ENCODE measurements around the gene EFCC1. TPM values are rescaled to one million over a fixed set of nuclear protein-coding genes. Genes with fewer than 3 reads are reported as not detected.

Gene EFCC1
- total and polyA plus RNA-seq, 2 of the 8 experiments (the other 6 are each of a cell fraction or from before 2014, with no cell fraction given): 0.14 to 0.37 TPM

GRCh38 chr3:129005526-129006303 lies 4.6 kb downstream of the EFCC1 start:
- H3K9ac ChIP-seq (replicated peaks in 1 of 4; ENCODE audit: extremely low read depth in 1 of 4, low read depth in 3 of 4, low read length in 3 of 4): no peak overlapping the region
- no peak overlapping the region for H2BK20ac ChIP-seq (ENCODE audit: low read length)
- no peaks in the 10 kb centered on the region for H3K79me2 ChIP-seq (ENCODE audit: control insufficient read depth in 1 of 2, insufficient read depth in 2 of 2, low read length in 2 of 2)
- H3K27me3 ChIP-seq (replicated peaks in 1 of 4; ENCODE audit: control insufficient read depth in 3 of 4, extremely low read depth in 1 of 4, insufficient read depth in 3 of 4, low read length in 3 of 4): peaks cover 41 to 57% (median 46%) of the 10 kb centered on the region in 4 experiments
- H3K4ac ChIP-seq (replicated peaks; ENCODE audit: insufficient read length, low read depth, low read length): no peak overlapping the region
- H3K27ac ChIP-seq (ENCODE audit: low read depth, low read length): no peak overlapping the region
- FAIRE-seq: no peak
- H3K18ac ChIP-seq (ENCODE audit: extremely low read depth, low read length): no peak overlapping the region
- H3K14ac ChIP-seq (ENCODE audit: insufficient read length): no peak overlapping the region
- H2BK12ac ChIP-seq (ENCODE audit: low read depth, low read length): no peak overlapping the region
- no peak overlapping the region for H2AFZ ChIP-seq (ENCODE audit: low read length)
- H3K79me1 ChIP-seq (ENCODE audit: low read depth, low read length): no peaks in the 10 kb centered on the region
- no peak overlapping the region for H3K4me2 ChIP-seq (ENCODE audit: insufficient read depth in 1 of 2, low read depth in 2 of 2, low read length in 2 of 2)
- peaks cover 0 to 12% (median 5%) of the 10 kb centered on the region in 4 experiments; a peak in 5 of 7 replicates for H3K4me1 ChIP-seq (replicated peaks in 1 of 4; ENCODE audit: control insufficient read depth in 3 of 4, insufficient read depth in 4 of 4, low read length in 3 of 4)
- H4K5ac ChIP-seq (ENCODE audit: insufficient read length, low read depth, low read length): no peak overlapping the region
- H3K9me3 ChIP-seq (ENCODE audit: insufficient read depth in 2 of 2, low read depth in 1 of 2, low read length in 1 of 2): no peaks in the 10 kb centered on the region
- no peak overlapping the region for H2BK5ac ChIP-seq (ENCODE audit: low read depth, low read length)
- no peak overlapping the region for H4K91ac ChIP-seq (replicated peaks; ENCODE audit: insufficient read length, low read length)
- peaks cover 0 to 13% (median 0%) of the 10 kb centered on the region in 4 experiments; a peak in 1 of 8 replicates for H3K36me3 ChIP-seq (ENCODE audit: control insufficient read depth in 2 of 4, insufficient read depth in 4 of 4, low read length in 3 of 4)
- ChIA-PET POLR2A (ENCODE audit: partially characterized antibody) (no interaction called here), CTCF (ENCODE audit: partially characterized antibody) (interaction anchor here (1.0 to 3.0 kb wide), 3 partner anchors 7 to 36 kb away, joined by 4 to 11 read pairs (median 5); no protein-coding TSS in a partner anchor)
- H4K8ac ChIP-seq (ENCODE audit: extremely low read depth, insufficient read depth, low read length): no peak overlapping the region
- no peak overlapping the region for H3K23ac ChIP-seq (ENCODE audit: insufficient read length)
- no peak overlapping the region for H2BK120ac ChIP-seq (replicated peaks; ENCODE audit: low read depth, low read length)
- peaks cover 2 to 9% of the 10 kb centered on the region in 2 experiments for H4K20me1 ChIP-seq (replicated peaks in 1 of 2; ENCODE audit: control insufficient read depth in 1 of 2, insufficient read depth in 2 of 2, low read length in 2 of 2)
- peaks cover 19% of the 10 kb centered on the region; the same call in 1 of the 2 replicates for H3K23me2 ChIP-seq (ENCODE audit: low read depth, low read length)
- DNase-seq (ENCODE audit: low read depth in 1 of 2, low spot score in 2 of 2): no peak
- no peak overlapping the region for H2BK15ac ChIP-seq (ENCODE audit: low read length)
- H3K4me3 ChIP-seq (ENCODE audit: extremely low read depth in 1 of 4, insufficient read depth in 2 of 4, low read depth in 3 of 4, low read length in 4 of 4): no peak overlapping the region
- no peak overlapping the region for H3K56ac ChIP-seq (replicated peaks; ENCODE audit: insufficient read length, low read depth, low read length)
- 89% methylated on average over 4 of the region's 4 CpGs; no CpG with 5 or more reads in 1 of the 2 experiments for WGBS, 2 experiments (ENCODE audit: extremely low coverage in 1 of 2, insufficient coverage in 1 of 2, insufficient read length in 1 of 2, insufficient replicate concordance in 2 of 2, low coverage in 1 of 2, low lambda C conversion rate in 2 of 2, missing lambda C conversion rate in 1 of 2)
- H2AK5ac ChIP-seq (ENCODE audit: low read depth, low read length): no peak overlapping the region
- TF ChIP-seq RAD21 (IDR thresholded peaks at IDR 0.05 in 1 of 2, conservative IDR thresholded peaks at IDR 0.05 in 1 of 2; ENCODE audit: low read depth in 2 of 2, low read length in 2 of 2) (no peak), SP2 (IDR thresholded peaks at IDR 0.05; ENCODE audit: low read length) (no peak), TAF1 (IDR thresholded peaks at IDR 0.05; ENCODE audit: low read depth, low read length) (no peak), TEAD4 (IDR thresholded peaks at IDR 0.05; ENCODE audit: low read depth, low read length) (no peak), ATF2 (IDR thresholded peaks at IDR 0.05; ENCODE audit: low read length) (no peak), KDM4A (IDR thresholded peaks at IDR 0.05; ENCODE audit: low read depth, low read length, severe bottlenecking) (no peak), CBX5 (IDR thresholded peaks at IDR 0.05; ENCODE audit: low read depth, low read length) (no peak), HDAC6 (IDR thresholded peaks at IDR 0.05; ENCODE audit: low read depth, low read length) (no peak), SIX5 (IDR thresholded peaks at IDR 0.05; ENCODE audit: low read depth, low read length) (no peak), BCL11A (IDR thresholded peaks at IDR 0.05; ENCODE audit: low read depth in 2 of 2, low read length in 2 of 2) (no peak), CHD2 (IDR thresholded peaks at IDR 0.05; ENCODE audit: low read length) (no peak)
